Right ventricle myocardium superior (tissue), 1 donor: Measurements from ENCODE around the gene LRBA. TPM values are rescaled to one million over a fixed set of nuclear protein-coding genes. Genes with fewer than 3 reads are reported as not detected.

ENCODE experiments used
- ATAC-seq: fragments of 200-7000 bp; cut with Tn5 transposase; one replicate; pipeline ENCODE4 v1.9.1; 2020; ENCODE audit warnings: mild to moderate bottlenecking; ENCODE audit not compliant: poor library complexity
- DNase-seq: peaks from one replicate; pipeline ENCODE4 v3.0.0-alpha.2; 2020
- intact Hi-C: fragments of 100-400 bp; cut with DNase I; formaldehyde crosslinking; loops from one replicate; pipeline ENCODE4 v1.11.2; 2022
- total RNA-seq: library from RNA; stranded (reverse); fragmentation: NEBNext Ultra II Directional; extraction: Animal tissue kit (Norgen Biotek cat#: 25700); gene quantifications from one replicate; pipeline ENCODE4 v1.2.1, GENCODE V29; 2021
- donor health status: DM: no; HTN: yes; CAD: no; lungs with severe emphysema.

LRBA gene
- total RNA-seq, 1 donor from 2014 or later, result 17.9 TPM

GRCh38 chr4:150250293-150250997 is 764.6 kb downstream of the LRBA start:
- intact Hi-C loops, result no loop called here
- no peak for DNase-seq

GRCh38 chr4:150248181-150248580 is 766.9 kb downstream of the LRBA start:
- ATAC-seq, result no peak
- no peak for DNase-seq
- intact Hi-C loops, result no loop called here

More at GRCh38 chr4:150250293-150250997, 764.6 kb downstream of the LRBA start:
- no peak for ATAC-seq

GRCh38 chr4:150247184-150247583 is 767.9 kb downstream of the LRBA start:
- no peak for DNase-seq
- ATAC-seq, result no peak
- intact Hi-C loops, result no loop called here

GRCh38 chr4:150244600-150244999 is 770.5 kb downstream of the LRBA start:
- DNase-seq (no peak), ATAC-seq (no peak)
- intact Hi-C loops, result loop anchor here (5.0 kb wide), 2 partner anchors 247 to 262 kb away; no protein-coding TSS in a partner anchor

- ATAC-seq (no peak), DNase-seq (no peak)
- intact Hi-C loops, result loop anchor here (5.0 kb wide), 2 partner anchors 247 to 262 kb away; no protein-coding TSS in a partner anchor
These were observed 771.2 kb downstream of the LRBA start for GRCh38 chr4:150243932-150244331.

- intact Hi-C loops, result loop anchor here (5.0 kb wide), 2 partner anchors 246 to 261 kb away; no protein-coding TSS in a partner anchor
These were observed 772.1 kb downstream of the LRBA start for GRCh38 chr4:150242820-150243458.

GRCh38 chr4:150240011-150240410 is 775.1 kb downstream of the LRBA start:
- no peak for ATAC-seq
- intact Hi-C loops, result loop anchor here (5.0 kb wide), 2 partner anchors 243 to 258 kb away; no protein-coding TSS in a partner anchor
- DNase-seq, result no peak

More at GRCh38 chr4:150242820-150243458, 772.1 kb downstream of the LRBA start:
- ATAC-seq, result peak; percentile 70
- no peak for DNase-seq

GRCh38 chr4:150238591-150238990 is 776.5 kb downstream of the LRBA start:
- ATAC-seq, result no peak
- intact Hi-C loops, result no loop called here
- no peak for DNase-seq

- DNase-seq (no peak), ATAC-seq (no peak)
- intact Hi-C loops, result no loop called here
These were observed 777.8 kb downstream of the LRBA start for GRCh38 chr4:150237110-150237872.

- intact Hi-C loops, result no loop called here
- ATAC-seq, result no peak
These were observed 778.5 kb downstream of the LRBA start for GRCh38 chr4:150236626-150237025.

GRCh38 chr4:150235808-150236271 is 779.2 kb downstream of the LRBA start:
- no peak for ATAC-seq
- no peak for DNase-seq
- intact Hi-C loops, result no loop called here

More at GRCh38 chr4:150236626-150237025, 778.5 kb downstream of the LRBA start:
- no peak for DNase-seq

- ATAC-seq (no peak), DNase-seq (no peak)
- intact Hi-C loops, result no loop called here
These were observed 779.8 kb downstream of the LRBA start for GRCh38 chr4:150235317-150235716.

GRCh38 chr4:150234246-150234645 is 780.8 kb downstream of the LRBA start:
- intact Hi-C loops, result no loop called here
- no peak for DNase-seq
- ATAC-seq, result no peak

GRCh38 chr4:150232029-150232428 is 783.1 kb downstream of the LRBA start:
- intact Hi-C loops, result no loop called here
- no peak for DNase-seq
- ATAC-seq, result peak; percentile 84

GRCh38 chr4:150231107-150231770 is 783.8 kb downstream of the LRBA start:
- no peak for DNase-seq
- ATAC-seq, result no peak
- intact Hi-C loops, result no loop called here

GRCh38 chr4:150230561-150230960 is 784.5 kb downstream of the LRBA start:
- no peak for DNase-seq
- intact Hi-C loops, result no loop called here
- ATAC-seq, result no peak

GRCh38 chr4:150229520-150229919 is 785.6 kb downstream of the LRBA start:
- DNase-seq (no peak), ATAC-seq (peak; percentile 38)
- intact Hi-C loops, result no loop called here

- ATAC-seq (peak; percentile 74), DNase-seq (no peak)
- intact Hi-C loops, result no loop called here
These were observed 790.0 kb downstream of the LRBA start for GRCh38 chr4:150224896-150225591.
